ENCODE results near the gene RCC2.

RCC2 gene

GRCh38 chr1:17369466-17369865, 70.0 kb downstream of the RCC2 start:
- CTCF ChIA-PET, result interaction anchor here (0.9 to 1.9 kb wide), 5 partner anchors 11 to 132 kb away, joined by 3 to 8 read pairs (median 3); no protein-coding TSS in a partner anchor
- Histone ChIP-seq H3K4me3 (ENCODE audit: control insufficient read depth in 1 of 7, extremely low read depth in 1 of 7, insufficient read depth in 4 of 7, low read depth in 2 of 7, low read length in 6 of 7) (no peak overlapping the region), H3K27me3 (replicated peaks in 2 of 5; ENCODE audit: control insufficient read depth in 4 of 5, insufficient read depth in 5 of 5, low read length in 4 of 5) (no peaks in the 10 kb centered on the region), H3K27ac (ENCODE audit: insufficient read depth in 1 of 2, low read depth in 1 of 2, low read length in 2 of 2, poor library complexity in 1 of 2, severe bottlenecking in 2 of 2) (no peak overlapping the region), H3K36me3 (ENCODE audit: control insufficient read depth in 4 of 4, insufficient read depth in 4 of 4, low read length in 3 of 4) (no peaks in the 10 kb centered on the region), H3K4me1 (ENCODE audit: control extremely low read depth in 1 of 4, control insufficient read depth in 4 of 4, insufficient read depth in 4 of 4, low read length in 3 of 4) (peaks cover 0 to 27% (median 13%) of the 10 kb centered on the region in 4 experiments), H3K9me3 (ENCODE audit: control extremely low read depth in 1 of 5, control insufficient read depth in 4 of 5, insufficient read depth in 2 of 5, low read depth in 1 of 5, low read length in 4 of 5) (no peaks in the 10 kb centered on the region)
- 93% methylated on average over 9 of the region's 9 CpGs for WGBS (ENCODE audit: insufficient coverage)
- DNase-seq, result no peak
- POLR2A ChIA-PET, result no interaction called here

GRCh38 chr1:17365293-17365692, 74.2 kb downstream of the RCC2 start:
- ChIA-PET CTCF (interaction anchor here (2.0 kb wide), 1 partner anchor 9 kb away, joined by 8 read pairs; no protein-coding TSS in a partner anchor), POLR2A (interaction anchor here (0.6 to 0.9 kb wide), 2 partner anchors 8 to 19 kb away, joined by 3 read pairs; no protein-coding TSS in a partner anchor)
- H3K27me3 ChIP-seq (replicated peaks in 2 of 5; ENCODE audit: control insufficient read depth in 4 of 5, insufficient read depth in 5 of 5, low read length in 4 of 5), result no peaks in the 10 kb centered on the region
- H3K9me3 ChIP-seq (ENCODE audit: control extremely low read depth in 1 of 5, control insufficient read depth in 4 of 5, insufficient read depth in 2 of 5, low read depth in 1 of 5, low read length in 4 of 5), result no peaks in the 10 kb centered on the region
- H3K4me1 ChIP-seq (ENCODE audit: control extremely low read depth in 1 of 4, control insufficient read depth in 4 of 4, insufficient read depth in 4 of 4, low read length in 3 of 4), result peaks cover 0 to 22% (median 10%) of the 10 kb centered on the region in 4 experiments
- DNase-seq, result peak; percentile 34 to 71 (median 59)
- 0% methylated on average over 3 of the region's 3 CpGs for WGBS (ENCODE audit: insufficient coverage)
- no peak overlapping the region for H3K27ac ChIP-seq (ENCODE audit: insufficient read depth in 1 of 2, low read depth in 1 of 2, low read length in 2 of 2, poor library complexity in 1 of 2, severe bottlenecking in 2 of 2)
- peaks cover 0 to 5% (median 0%) of the 10 kb centered on the region in 4 experiments for H3K36me3 ChIP-seq (ENCODE audit: control insufficient read depth in 4 of 4, insufficient read depth in 4 of 4, low read length in 3 of 4)
- H3K4me3 ChIP-seq (ENCODE audit: control insufficient read depth in 1 of 7, extremely low read depth in 1 of 7, insufficient read depth in 4 of 7, low read depth in 2 of 7, low read length in 6 of 7), result peak overlapping the region in 1 of 7 experiments; percentile 7

GRCh38 chr1:17363771-17364170, 75.7 kb downstream of the RCC2 start:
- Histone ChIP-seq H3K27me3 (replicated peaks in 2 of 5; ENCODE audit: control insufficient read depth in 4 of 5, insufficient read depth in 5 of 5, low read length in 4 of 5) (no peaks in the 10 kb centered on the region), H3K4me1 (ENCODE audit: control extremely low read depth in 1 of 4, control insufficient read depth in 4 of 4, insufficient read depth in 4 of 4, low read length in 3 of 4) (peaks cover 0 to 21% (median 9%) of the 10 kb centered on the region in 4 experiments), H3K9me3 (ENCODE audit: control extremely low read depth in 1 of 5, control insufficient read depth in 4 of 5, insufficient read depth in 2 of 5, low read depth in 1 of 5, low read length in 4 of 5) (no peaks in the 10 kb centered on the region), H3K27ac (ENCODE audit: insufficient read depth in 1 of 2, low read depth in 1 of 2, low read length in 2 of 2, poor library complexity in 1 of 2, severe bottlenecking in 2 of 2) (no peak overlapping the region), H3K4me3 (ENCODE audit: control insufficient read depth in 1 of 7, extremely low read depth in 1 of 7, insufficient read depth in 4 of 7, low read depth in 2 of 7, low read length in 6 of 7) (no peak overlapping the region), H3K36me3 (ENCODE audit: control insufficient read depth in 4 of 4, insufficient read depth in 4 of 4, low read length in 3 of 4) (peaks cover 0 to 5% (median 0%) of the 10 kb centered on the region in 4 experiments)
- ChIA-PET POLR2A (no interaction called here), CTCF (no interaction called here)
- 94% methylated on average over 3 of the region's 4 CpGs for WGBS (ENCODE audit: insufficient coverage)
- DNase-seq, result no peak

GRCh38 chr1:17363351-17363750, 76.1 kb downstream of the RCC2 start:
- no peak for DNase-seq
- H3K4me3 ChIP-seq (ENCODE audit: control insufficient read depth in 1 of 7, extremely low read depth in 1 of 7, insufficient read depth in 4 of 7, low read depth in 2 of 7, low read length in 6 of 7), result no peak overlapping the region
- WGBS (ENCODE audit: insufficient coverage), result 98% methylated on average over 5 of the region's 12 CpGs
- POLR2A ChIA-PET, result no interaction called here
- H3K4me1 ChIP-seq (ENCODE audit: control extremely low read depth in 1 of 4, control insufficient read depth in 4 of 4, insufficient read depth in 4 of 4, low read length in 3 of 4), result peaks cover 0 to 21% (median 10%) of the 10 kb centered on the region in 4 experiments
- H3K9me3 ChIP-seq (ENCODE audit: control extremely low read depth in 1 of 5, control insufficient read depth in 4 of 5, insufficient read depth in 2 of 5, low read depth in 1 of 5, low read length in 4 of 5), result no peaks in the 10 kb centered on the region
- no peaks in the 10 kb centered on the region for H3K27me3 ChIP-seq (replicated peaks in 2 of 5; ENCODE audit: control insufficient read depth in 4 of 5, insufficient read depth in 5 of 5, low read length in 4 of 5)
- H3K27ac ChIP-seq (ENCODE audit: insufficient read depth in 1 of 2, low read depth in 1 of 2, low read length in 2 of 2, poor library complexity in 1 of 2, severe bottlenecking in 2 of 2), result no peak overlapping the region
- H3K36me3 ChIP-seq (ENCODE audit: control insufficient read depth in 4 of 4, insufficient read depth in 4 of 4, low read length in 3 of 4), result peaks cover 0 to 5% (median 0%) of the 10 kb centered on the region in 4 experiments
- CTCF ChIA-PET, result interaction anchor here (1.2 kb wide), 1 partner anchor 8 kb away, joined by 5 read pairs; the partner anchor contains the start of gene PADI6

- ChIA-PET POLR2A (interaction anchor here (0.5 kb wide), 1 partner anchor 353 kb away, joined by 4 read pairs; no protein-coding TSS in a partner anchor), CTCF (no interaction called here)
- no peak overlapping the region for H3K4me3 ChIP-seq (ENCODE audit: control insufficient read depth in 1 of 7, extremely low read depth in 1 of 7, insufficient read depth in 4 of 7, low read depth in 2 of 7, low read length in 6 of 7)
- peaks cover 0 to 20% (median 12%) of the 10 kb centered on the region in 4 experiments for H3K4me1 ChIP-seq (ENCODE audit: control extremely low read depth in 1 of 4, control insufficient read depth in 4 of 4, insufficient read depth in 4 of 4, low read length in 3 of 4)
- 94% methylated on average over 3 of the region's 4 CpGs for WGBS (ENCODE audit: insufficient coverage)
- no peak for DNase-seq
- peaks cover 0 to 5% (median 0%) of the 10 kb centered on the region in 4 experiments for H3K36me3 ChIP-seq (ENCODE audit: control insufficient read depth in 4 of 4, insufficient read depth in 4 of 4, low read length in 3 of 4)
- no peaks in the 10 kb centered on the region for H3K9me3 ChIP-seq (ENCODE audit: control extremely low read depth in 1 of 5, control insufficient read depth in 4 of 5, insufficient read depth in 2 of 5, low read depth in 1 of 5, low read length in 4 of 5)
- no peak overlapping the region for H3K27ac ChIP-seq (ENCODE audit: insufficient read depth in 1 of 2, low read depth in 1 of 2, low read length in 2 of 2, poor library complexity in 1 of 2, severe bottlenecking in 2 of 2)
- no peaks in the 10 kb centered on the region for H3K27me3 ChIP-seq (replicated peaks in 2 of 5; ENCODE audit: control insufficient read depth in 4 of 5, insufficient read depth in 5 of 5, low read length in 4 of 5)
These were observed 77.8 kb downstream of the RCC2 start for GRCh38 chr1:17361687-17362086.

- POLR2A ChIA-PET, result no interaction called here
- H3K36me3 ChIP-seq (ENCODE audit: control insufficient read depth in 4 of 4, insufficient read depth in 4 of 4, low read length in 3 of 4), result peaks cover 0 to 5% (median 0%) of the 10 kb centered on the region in 4 experiments
- 100% methylated on average over 7 of the region's 11 CpGs for WGBS (ENCODE audit: insufficient coverage)
These were observed 79.1 kb downstream of the RCC2 start for GRCh38 chr1:17360272-17360956.

GRCh38 chr1:17359808-17360207, 79.7 kb downstream of the RCC2 start:
- WGBS (ENCODE audit: insufficient coverage), result 95% methylated on average over 7 of the region's 9 CpGs
- POLR2A ChIA-PET, result no interaction called here

More at GRCh38 chr1:17360272-17360956, 79.1 kb downstream of the RCC2 start:
- CTCF ChIA-PET, result no interaction called here
- Histone ChIP-seq H3K4me1 (ENCODE audit: control extremely low read depth in 1 of 4, control insufficient read depth in 4 of 4, insufficient read depth in 4 of 4, low read length in 3 of 4) (peaks cover 4 to 23% (median 20%) of the 10 kb centered on the region in 4 experiments), H3K9me3 (ENCODE audit: control extremely low read depth in 1 of 5, control insufficient read depth in 4 of 5, insufficient read depth in 2 of 5, low read depth in 1 of 5, low read length in 4 of 5) (no peaks in the 10 kb centered on the region), H3K27ac (ENCODE audit: insufficient read depth in 1 of 2, low read depth in 1 of 2, low read length in 2 of 2, poor library complexity in 1 of 2, severe bottlenecking in 2 of 2) (no peak overlapping the region), H3K27me3 (replicated peaks in 2 of 5; ENCODE audit: control insufficient read depth in 4 of 5, insufficient read depth in 5 of 5, low read length in 4 of 5) (no peaks in the 10 kb centered on the region), H3K4me3 (ENCODE audit: control insufficient read depth in 1 of 7, extremely low read depth in 1 of 7, insufficient read depth in 4 of 7, low read depth in 2 of 7, low read length in 6 of 7) (no peak overlapping the region)
- peak; percentile 51 to 85 (median 70) for DNase-seq

More at GRCh38 chr1:17359808-17360207, 79.7 kb downstream of the RCC2 start:
- peak in 1 of 3 donors; percentile 20 for DNase-seq
- no peaks in the 10 kb centered on the region for H3K9me3 ChIP-seq (ENCODE audit: control extremely low read depth in 1 of 5, control insufficient read depth in 4 of 5, insufficient read depth in 2 of 5, low read depth in 1 of 5, low read length in 4 of 5)
- H3K27ac ChIP-seq (ENCODE audit: insufficient read depth in 1 of 2, low read depth in 1 of 2, low read length in 2 of 2, poor library complexity in 1 of 2, severe bottlenecking in 2 of 2), result no peak overlapping the region
- H3K4me3 ChIP-seq (ENCODE audit: control insufficient read depth in 1 of 7, extremely low read depth in 1 of 7, insufficient read depth in 4 of 7, low read depth in 2 of 7, low read length in 6 of 7), result no peak overlapping the region
- no peaks in the 10 kb centered on the region for H3K27me3 ChIP-seq (replicated peaks in 2 of 5; ENCODE audit: control insufficient read depth in 4 of 5, insufficient read depth in 5 of 5, low read length in 4 of 5)
- CTCF ChIA-PET, result no interaction called here
- peaks cover 4 to 22% (median 19%) of the 10 kb centered on the region in 4 experiments for H3K4me1 ChIP-seq (ENCODE audit: control extremely low read depth in 1 of 4, control insufficient read depth in 4 of 4, insufficient read depth in 4 of 4, low read length in 3 of 4)
- H3K36me3 ChIP-seq (ENCODE audit: control insufficient read depth in 4 of 4, insufficient read depth in 4 of 4, low read length in 3 of 4), result peaks cover 0 to 5% (median 0%) of the 10 kb centered on the region in 4 experiments

Measured in common myeloid progenitor, CD34-positive (primary cell).